OCI-LY3 (cell line): ENCODE data around the gene CYP1B1.
"Not testable (repeated sequence)": the region's sequence is repeated elsewhere in the genome, so short reads cannot be mapped to it uniquely, and the experiment has no call there.

Experiments
- H2AFZ ChIP-seq: fragments of 200-600, 300-600 bp; shearing (Covaris generic); 2 replicates; pipeline ENCODE4 v1.6.0; 2014; ENCODE audit warnings: antibody characterized with exemption, low read depth, low read length
- H3K27ac ChIP-seq: fragments of 200-600, 300-600 bp; sonication (generic); 2 replicates; pipeline ENCODE4 v1.5.1; 2014; ENCODE audit warnings: mild to moderate bottlenecking, low read length, moderate library complexity, mixed read lengths
- H3K27me3 ChIP-seq: fragments of 200-600, 300-600 bp; sonication (generic); 2 replicates; pipeline ENCODE4 v1.6.1; 2014; ENCODE audit warnings: low read depth, low read length, mixed read lengths
- H3K36me3 ChIP-seq: fragments of 200-600, 300-600 bp; sonication (generic); replicated peaks from 2 replicates; pipeline ENCODE3; 2014; ENCODE audit warnings: low read depth, low read length, mixed read lengths
- H3K4me1 ChIP-seq: fragments of 300-600, 200-600 bp; sonication (generic); 2 replicates; pipeline ENCODE4 v1.6.1; 2014; ENCODE audit warnings: low read length, mixed read lengths
- H3K4me2 ChIP-seq: fragments of 200-600, 300-600 bp; sonication (generic); 2 replicates; pipeline ENCODE4 v1.6.1; 2014; ENCODE audit warnings: low read length, mixed read lengths
- H3K4me3 ChIP-seq: fragments of 300-600, 200-600 bp; sonication (generic); 2 replicates; pipeline ENCODE4 v1.5.1; 2014; ENCODE audit warnings: antibody characterized with exemption, mild to moderate bottlenecking, low read length, moderate library complexity
- H3K79me2 ChIP-seq: fragments of 300-600, 200-600 bp; shearing (Covaris generic); 2 replicates; pipeline ENCODE4 v1.6.1; 2014; ENCODE audit warnings: mild to moderate bottlenecking, low read length, mixed read lengths
- H3K9ac ChIP-seq: fragments of 300-600, 200-600 bp; shearing (Covaris generic); 2 replicates; pipeline ENCODE4 v1.6.0; 2014; ENCODE audit warnings: mild to moderate bottlenecking, low read length, moderate library complexity
- H3K9me3 ChIP-seq: fragments of 200-600, 300-600 bp; shearing (Covaris generic); 2 replicates; pipeline ENCODE4 v1.6.1; 2014; ENCODE audit warnings: low read length, mixed read lengths; ENCODE audit not compliant: insufficient read depth
- H4K20me1 ChIP-seq: fragments of 200-600, 300-600 bp; sonication (generic); 2 replicates; pipeline ENCODE4 v1.6.1; 2016; ENCODE audit warnings: low read length, mixed read lengths; ENCODE audit not compliant: insufficient read depth
- EZH2phosphoT487 ChIP-seq: fragments of 200-600 bp; shearing (Covaris generic); IDR thresholded peaks from 2 replicates; pipeline ENCODE4 v1.6.1; 2018; ENCODE audit warnings: antibody characterized with exemption, mixed run types, low read depth
- TF ChIP-seq, protein P1 (sequence below): fragments of 200-600, 300-600 bp; sonication (generic); IDR thresholded peaks from 2 replicates; pipeline ENCODE4 v1.5.1; 2014; ENCODE audit warnings: antibody characterized with exemption, low read length, low read depth

The CYP1B1 gene

DNA sequence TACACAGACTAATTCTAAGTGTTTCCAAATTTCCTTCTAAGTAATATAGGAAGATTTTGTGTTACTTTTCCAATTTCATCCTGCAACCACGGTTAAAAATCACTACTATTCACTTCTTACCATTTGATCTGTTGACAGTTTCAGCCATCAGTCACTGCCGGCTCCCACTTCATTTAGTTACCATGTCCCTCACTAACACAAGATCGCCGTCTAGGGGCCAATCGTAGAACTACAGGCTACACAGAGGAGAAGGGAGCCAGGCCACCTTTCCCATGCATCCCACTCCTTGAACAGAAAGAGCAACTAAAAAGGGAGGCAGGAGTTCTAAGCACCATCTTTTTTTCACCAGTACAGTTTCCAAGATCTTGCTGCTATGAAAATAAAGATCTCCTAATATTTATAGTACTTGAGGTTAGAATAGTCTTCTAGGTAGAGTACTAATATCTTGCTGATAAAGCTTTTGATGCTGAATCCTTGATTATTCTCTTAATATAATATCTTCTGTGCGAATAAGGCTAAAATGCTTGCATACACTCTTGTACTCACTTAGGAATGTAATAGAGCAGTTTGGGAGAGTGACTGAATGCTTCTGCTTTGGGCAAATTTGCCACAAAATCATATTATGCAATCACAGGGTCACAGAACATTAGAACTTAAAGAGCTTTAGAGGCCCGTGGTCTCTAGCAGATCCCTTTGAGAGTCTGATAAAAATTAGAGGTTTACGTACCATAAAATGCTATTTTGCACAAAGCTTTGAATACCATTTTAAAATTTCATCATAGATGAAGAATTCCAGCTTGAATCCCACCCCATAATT is 39.5 kb upstream of the CYP1B1 start:
- H3K9ac ChIP-seq: no peak overlapping the region
- H3K4me2 ChIP-seq: no peak overlapping the region
- H2AFZ ChIP-seq: no peak overlapping the region
- H4K20me1 ChIP-seq: no peaks in the 10 kb centered on the region
- H3K4me3 ChIP-seq: no peak overlapping the region
- peaks cover 7% of the 10 kb centered on the region; the same call in 1 of the 2 replicates for H3K27me3 ChIP-seq
- H3K27ac ChIP-seq: no peak overlapping the region
- H3K79me2 ChIP-seq: no peaks in the 10 kb centered on the region
- no peaks in the 10 kb centered on the region for H3K9me3 ChIP-seq
- no peaks in the 10 kb centered on the region for H3K4me1 ChIP-seq
- TF ChIP-seq, protein P1, sequence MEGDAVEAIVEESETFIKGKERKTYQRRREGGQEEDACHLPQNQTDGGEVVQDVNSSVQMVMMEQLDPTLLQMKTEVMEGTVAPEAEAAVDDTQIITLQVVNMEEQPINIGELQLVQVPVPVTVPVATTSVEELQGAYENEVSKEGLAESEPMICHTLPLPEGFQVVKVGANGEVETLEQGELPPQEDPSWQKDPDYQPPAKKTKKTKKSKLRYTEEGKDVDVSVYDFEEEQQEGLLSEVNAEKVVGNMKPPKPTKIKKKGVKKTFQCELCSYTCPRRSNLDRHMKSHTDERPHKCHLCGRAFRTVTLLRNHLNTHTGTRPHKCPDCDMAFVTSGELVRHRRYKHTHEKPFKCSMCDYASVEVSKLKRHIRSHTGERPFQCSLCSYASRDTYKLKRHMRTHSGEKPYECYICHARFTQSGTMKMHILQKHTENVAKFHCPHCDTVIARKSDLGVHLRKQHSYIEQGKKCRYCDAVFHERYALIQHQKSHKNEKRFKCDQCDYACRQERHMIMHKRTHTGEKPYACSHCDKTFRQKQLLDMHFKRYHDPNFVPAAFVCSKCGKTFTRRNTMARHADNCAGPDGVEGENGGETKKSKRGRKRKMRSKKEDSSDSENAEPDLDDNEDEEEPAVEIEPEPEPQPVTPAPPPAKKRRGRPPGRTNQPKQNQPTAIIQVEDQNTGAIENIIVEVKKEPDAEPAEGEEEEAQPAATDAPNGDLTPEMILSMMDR: peak; percentile 92
- no peak for TF ChIP-seq EZH2phosphoT487
- no peaks in the 10 kb centered on the region for H3K36me3 ChIP-seq

DNA sequence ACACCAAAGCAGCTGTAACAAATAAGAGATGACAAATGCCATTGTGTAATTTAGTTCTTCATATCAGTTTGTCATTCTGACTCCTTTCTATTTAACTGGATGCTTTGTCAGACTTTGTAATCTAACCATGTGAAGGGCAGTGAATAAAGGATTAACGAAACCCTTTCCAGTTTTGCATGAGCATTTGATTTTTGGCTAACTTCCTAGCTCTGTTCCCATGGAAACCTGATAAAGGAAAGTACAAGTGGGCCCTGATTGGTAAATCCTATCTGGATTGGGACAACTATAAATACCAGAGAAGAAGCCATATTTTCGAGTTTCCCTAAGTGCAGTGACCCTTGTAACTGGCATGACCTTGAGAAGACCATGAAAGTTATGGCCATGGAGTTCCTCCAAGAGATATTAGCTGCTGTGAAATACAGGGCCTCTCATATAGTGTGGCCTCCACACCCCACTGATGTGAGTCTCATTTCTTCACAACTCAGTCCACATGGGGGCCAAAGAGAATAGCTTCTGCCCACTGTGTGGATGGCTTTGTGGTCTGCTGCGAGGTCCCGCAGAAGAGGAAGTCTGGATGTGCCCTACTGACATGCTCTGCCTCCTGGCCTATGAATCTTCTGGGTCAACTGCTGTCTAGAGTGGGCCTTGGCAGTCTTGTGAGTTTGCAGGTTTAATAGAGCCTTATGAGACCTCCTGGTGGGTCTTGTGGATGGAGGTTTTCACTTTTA is 38.2 kb upstream of the CYP1B1 start:
- H3K9me3 ChIP-seq: no peaks in the 10 kb centered on the region
- no peak overlapping the region for H3K4me2 ChIP-seq
- no peaks in the 10 kb centered on the region for H3K79me2 ChIP-seq
- no peak overlapping the region for H3K4me3 ChIP-seq
- no peaks in the 10 kb centered on the region for H4K20me1 ChIP-seq
- H3K9ac ChIP-seq: no peak overlapping the region
- H3K36me3 ChIP-seq: no peaks in the 10 kb centered on the region
- H3K4me1 ChIP-seq: peaks cover 9% of the 10 kb centered on the region
- no peak overlapping the region for H3K27ac ChIP-seq
- H2AFZ ChIP-seq: no peak overlapping the region
- TF ChIP-seq, protein P1: no peak
- TF ChIP-seq EZH2phosphoT487: no peak
- 0 out of 2 replicates have a peak, but pooled peaks cover 5% of the 10 kb centered on the region for H3K27me3 ChIP-seq

DNA sequence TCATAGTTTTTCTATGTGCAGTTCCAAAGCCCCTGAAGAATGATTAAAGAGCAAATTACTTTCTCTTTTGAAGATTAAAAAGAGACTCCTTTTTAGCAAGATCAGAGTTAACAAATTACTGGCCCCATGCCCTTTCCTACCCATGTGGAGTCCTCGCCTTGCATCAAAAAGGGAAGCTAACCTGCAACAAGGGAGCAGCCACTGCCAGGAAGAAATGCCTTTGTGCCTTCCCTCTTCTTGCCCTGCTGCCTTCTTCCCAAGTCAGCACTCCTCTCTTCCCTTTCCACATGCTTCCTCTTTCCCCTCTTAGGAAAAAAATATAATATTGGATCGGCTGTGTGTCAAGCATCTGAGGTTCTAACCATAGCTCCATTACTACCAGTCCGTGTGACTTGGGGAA is 37.1 kb upstream of the CYP1B1 start:
- TF ChIP-seq EZH2phosphoT487: no peak
- TF ChIP-seq, protein P1: no peak
- H3K4me2 ChIP-seq: no peak overlapping the region
- no peaks in the 10 kb centered on the region for H3K36me3 ChIP-seq

DNA sequence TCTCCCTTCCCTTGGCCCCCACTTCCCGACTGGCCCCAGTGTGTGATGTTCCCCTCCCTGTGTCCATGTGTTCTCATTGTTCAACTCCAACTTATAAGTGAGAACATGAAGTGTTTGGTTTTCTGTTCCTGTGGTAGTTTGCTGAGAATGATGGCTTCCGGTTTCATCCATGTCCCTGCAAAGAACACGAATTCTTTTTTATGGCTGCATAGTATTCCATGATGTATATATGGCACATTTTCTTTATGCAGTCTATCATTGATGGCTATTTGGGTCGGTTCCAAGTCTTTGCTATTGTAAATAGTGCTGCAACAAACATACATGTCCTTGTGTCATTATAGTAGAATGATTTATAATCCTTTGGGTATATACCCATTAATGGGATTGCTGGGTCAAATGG is 35.4 kb upstream of the CYP1B1 start:
- not testable (repeated sequence) for H3K9me3 ChIP-seq, H3K27me3 ChIP-seq, H3K27ac ChIP-seq, H3K36me3 ChIP-seq, H3K79me2 ChIP-seq, H3K4me2 ChIP-seq, H3K4me3 ChIP-seq, H2AFZ ChIP-seq, H4K20me1 ChIP-seq, H3K9ac ChIP-seq
- H3K4me1 ChIP-seq: peaks cover 21% of the 10 kb centered on the region

More for the DNA sequence above, 37.1 kb upstream of the CYP1B1 start:
- Histone ChIP-seq H3K79me2 (no peaks in the 10 kb centered on the region), H3K9me3 (no peaks in the 10 kb centered on the region), H3K27ac (no peak overlapping the region), H3K4me3 (no peak overlapping the region), H4K20me1 (no peaks in the 10 kb centered on the region), H3K27me3 (0 out of 2 replicates have a peak, but pooled peaks cover 5% of the 10 kb centered on the region), H3K9ac (no peak overlapping the region), H2AFZ (no peak overlapping the region), H3K4me1 (peaks cover 13% of the 10 kb centered on the region)
